Urinary bladder (tissue), 4 donors: Measurements from ENCODE around the gene KRT82. TPM values are rescaled to one million over a fixed set of nuclear protein-coding genes. Genes with fewer than 3 reads are reported as not detected.

Source experiments
- DNase-seq: peaks from one replicate; pipeline ENCODE4 v3.0.0-alpha.2; 2015; ENCODE audit errors: extremely low spot score
- H3K27ac ChIP-seq: one replicate; pipeline ENCODE4 v1.5.1; 2013; ENCODE audit warnings: low read depth, mild to moderate bottlenecking, moderate library complexity
- H3K36me3 ChIP-seq: one replicate; pipeline ENCODE4 v1.6.1; 2013; ENCODE audit warnings: mild to moderate bottlenecking, moderate library complexity; ENCODE audit not compliant: insufficient read depth
- H3K4me1 ChIP-seq: one replicate; pipeline ENCODE4 v1.6.1; 2013; ENCODE audit warnings: mild to moderate bottlenecking, moderate library complexity; ENCODE audit not compliant: insufficient read depth
- H3K4me3 ChIP-seq: one replicate; pipeline ENCODE4 v1.5.1; 2013; ENCODE audit warnings: low read depth, low read length
- WGBS: extraction: QIAGEN DNeasy Blood & Tissue Kit; methylation state at CpG from one replicate; pipeline ENCODE4 v1.1.7; 2013; 5-methylcytosine and 5-hydroxymethylcytosine counted together
- polyA plus RNA-seq: library from polyadenylated mRNA; stranded (reverse); fragments of 200-250 nt; gene quantifications from one replicate; pipeline ENCODE4 v1.2.3, GENCODE V29; 2013
- total RNA-seq: library from RNA; depleted of rRNA; stranded (reverse); fragments of >200 nt; gene quantifications from one replicate; pipeline ENCODE4 v1.2.3, GENCODE V29; 2014
- donor health status: healthy with polysubstance abuse.
- donor health status: healthy.

Gene KRT82
- total and polyA plus RNA-seq, 2 donors, result 0.06 TPM; not detected in 1

DNA sequence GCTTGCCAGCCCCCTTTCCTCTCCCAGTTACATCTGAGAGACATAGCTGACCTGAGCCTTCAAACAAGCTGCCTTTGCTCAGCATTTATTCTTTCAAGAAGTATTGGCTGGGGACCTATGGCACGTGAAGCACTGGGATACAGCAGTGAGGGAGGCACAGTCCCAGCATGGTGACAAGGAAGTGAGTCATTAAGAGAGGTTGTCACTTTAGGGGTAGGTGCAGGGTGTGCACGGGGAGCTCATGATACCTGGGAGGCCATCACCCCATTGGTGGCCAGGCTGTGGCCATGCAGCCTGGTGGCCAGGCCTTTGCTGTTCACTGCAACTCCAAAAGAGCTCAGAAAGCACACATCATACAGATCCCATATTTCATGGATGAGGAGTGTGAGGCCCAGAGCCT is 33.7 kb upstream of the KRT82 start:
- no peaks in the 10 kb centered on the region for H3K4me1 ChIP-seq
- no peak overlapping the region for H3K27ac ChIP-seq
- H3K36me3 ChIP-seq, result no peaks in the 10 kb centered on the region
- no peak for DNase-seq
- no peak overlapping the region for H3K4me3 ChIP-seq
- 78% methylated on average over 2 of the region's 2 CpGs for WGBS

GRCh38 chr12:52439420-52439819 is 33.3 kb upstream of the KRT82 start:
- DNase-seq, result no peak
- no peak overlapping the region for H3K4me3 ChIP-seq
- no peaks in the 10 kb centered on the region for H3K36me3 ChIP-seq
- H3K4me1 ChIP-seq, result no peaks in the 10 kb centered on the region
- 78% methylated on average over 8 of the region's 8 CpGs for WGBS
- no peak overlapping the region for H3K27ac ChIP-seq

GRCh38 chr12:52438305-52439301 is 32.5 kb upstream of the KRT82 start:
- no peak overlapping the region for H3K4me3 ChIP-seq
- H3K4me1 ChIP-seq, result no peaks in the 10 kb centered on the region
- no peak for DNase-seq
- no peaks in the 10 kb centered on the region for H3K36me3 ChIP-seq
- no peak overlapping the region for H3K27ac ChIP-seq
- 88% methylated on average over 8 of the region's 8 CpGs for WGBS

DNA sequence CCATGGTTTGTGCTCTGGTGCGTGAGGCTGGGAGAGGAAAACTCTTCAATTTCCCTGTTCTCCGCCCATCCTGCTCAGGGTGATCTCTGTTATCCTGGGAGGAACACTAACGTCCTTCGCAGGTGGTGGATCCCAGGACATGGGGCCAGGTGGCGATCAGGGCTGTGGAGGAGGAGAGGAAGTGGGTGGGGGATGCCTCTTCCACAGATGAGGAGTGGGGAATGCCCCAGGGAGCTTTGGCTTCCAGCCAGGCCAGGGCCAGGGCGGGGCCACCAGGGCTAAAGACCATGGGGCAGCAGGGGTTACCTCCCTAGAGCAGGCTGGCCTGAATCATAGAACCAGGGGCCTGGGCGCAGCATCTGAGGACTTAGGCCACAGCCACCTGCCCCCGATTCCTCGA is 31.4 kb upstream of the KRT82 start:
- 85% methylated on average over 9 of the region's 9 CpGs for WGBS
- H3K36me3 ChIP-seq, result no peaks in the 10 kb centered on the region
- no peak for DNase-seq
- no peak overlapping the region for H3K4me3 ChIP-seq
- no peaks in the 10 kb centered on the region for H3K4me1 ChIP-seq
- H3K27ac ChIP-seq, result no peak overlapping the region

DNA sequence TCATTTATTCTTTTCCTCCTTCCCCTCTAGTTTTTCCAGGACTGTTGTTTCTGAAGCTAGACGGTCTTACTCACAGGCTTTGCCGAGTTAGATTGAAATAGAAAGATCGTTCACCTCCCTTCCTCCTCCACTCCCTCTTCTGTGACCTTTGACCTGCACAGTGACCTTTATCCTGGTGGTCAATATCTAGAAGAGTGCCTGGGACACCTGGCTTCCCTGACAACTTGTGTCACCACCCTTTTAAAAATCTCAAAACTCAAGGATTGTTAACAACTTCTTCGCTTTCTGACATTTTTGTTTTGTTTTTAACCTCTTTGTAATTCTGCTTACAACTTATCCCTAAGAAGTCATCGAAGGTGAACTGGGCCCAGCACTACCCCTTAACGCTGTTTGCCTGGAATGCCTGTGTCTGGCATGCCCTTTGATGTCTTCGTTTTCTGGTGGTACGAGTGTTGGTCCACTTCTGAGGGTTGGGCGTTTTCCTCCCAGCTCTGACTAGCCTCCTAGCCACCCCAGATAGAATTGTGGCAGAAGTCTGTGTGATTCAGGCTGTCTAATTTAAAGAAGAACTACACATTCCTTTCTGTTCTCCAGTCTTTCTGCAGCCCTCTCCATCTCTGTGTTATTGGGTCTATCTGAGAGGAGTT is 30.8 kb upstream of the KRT82 start:
- no peak overlapping the region for H3K4me3 ChIP-seq
- H3K27ac ChIP-seq, result no peak overlapping the region
- no peak for DNase-seq
- 80% methylated on average over 9 of the region's 9 CpGs for WGBS
- H3K4me1 ChIP-seq, result no peaks in the 10 kb centered on the region
- H3K36me3 ChIP-seq, result no peaks in the 10 kb centered on the region

DNA sequence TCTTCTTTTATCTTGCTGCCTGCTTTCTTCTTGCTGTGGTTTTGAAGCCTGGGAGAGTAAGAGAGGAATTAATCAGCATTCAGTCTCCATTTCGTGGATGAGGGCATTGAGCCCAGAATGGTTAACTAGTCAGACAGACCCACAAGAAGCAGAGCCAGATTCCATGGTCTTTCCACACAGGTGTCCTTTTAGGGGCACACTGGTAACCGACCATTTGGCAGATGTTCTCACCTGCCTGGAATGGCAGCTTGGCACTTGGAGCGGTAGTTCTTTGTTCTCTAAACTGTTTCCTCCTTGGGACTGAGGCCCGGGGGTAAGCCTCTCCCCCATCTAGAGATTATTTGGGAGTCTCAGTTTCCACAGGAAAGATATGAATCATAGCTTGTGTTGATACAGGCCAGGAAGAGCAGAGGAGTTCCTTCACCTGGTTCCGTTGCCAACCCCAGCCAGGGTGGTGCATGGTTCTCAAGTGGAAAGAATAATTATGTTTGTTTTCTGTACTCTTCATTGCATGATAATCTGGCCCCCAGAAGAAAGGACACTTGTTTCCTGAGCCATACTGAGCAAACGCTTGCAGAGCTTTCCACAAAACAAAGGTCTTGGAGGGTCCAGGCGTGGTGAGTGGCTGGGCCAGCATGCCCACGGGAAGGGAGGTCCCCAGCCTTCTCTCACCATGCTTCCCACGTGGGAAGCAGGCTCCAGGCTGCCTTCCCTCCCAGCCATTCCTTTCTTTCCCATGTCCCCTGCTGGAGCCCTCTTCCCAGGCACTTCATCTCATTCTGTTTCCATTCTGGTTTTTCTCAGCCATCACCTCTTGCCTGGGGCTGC is 30.1 kb upstream of the KRT82 start:
- Histone ChIP-seq H3K4me1 (no peaks in the 10 kb centered on the region), H3K27ac (no peak overlapping the region), H3K36me3 (no peaks in the 10 kb centered on the region), H3K4me3 (no peak overlapping the region)
- no peak for DNase-seq
- 62% methylated on average over 9 of the region's 9 CpGs for WGBS

DNA sequence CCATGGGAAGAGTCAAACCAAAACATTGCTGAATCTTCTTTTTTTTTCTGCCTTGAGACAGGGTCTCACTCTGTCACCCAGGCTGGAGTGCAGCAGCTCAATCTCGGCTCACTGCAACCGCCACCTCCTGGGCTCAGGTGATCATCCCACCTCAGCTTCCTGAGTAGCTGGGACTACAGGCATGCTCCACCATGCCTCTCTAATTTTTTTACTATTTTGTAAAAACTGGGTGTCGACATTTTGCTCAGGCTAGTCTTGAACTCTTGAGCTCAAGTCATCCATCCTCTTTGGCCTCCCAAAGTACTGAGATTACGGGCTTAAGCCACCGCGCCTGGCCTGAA is 29.5 kb upstream of the KRT82 start:
- DNase-seq, result no peak
- no peak overlapping the region for H3K27ac ChIP-seq
- WGBS, result 80% methylated on average over 6 of the region's 6 CpGs
- H3K36me3 ChIP-seq, result no peaks in the 10 kb centered on the region
- H3K4me3 ChIP-seq, result no peak overlapping the region
- no peaks in the 10 kb centered on the region for H3K4me1 ChIP-seq

DNA sequence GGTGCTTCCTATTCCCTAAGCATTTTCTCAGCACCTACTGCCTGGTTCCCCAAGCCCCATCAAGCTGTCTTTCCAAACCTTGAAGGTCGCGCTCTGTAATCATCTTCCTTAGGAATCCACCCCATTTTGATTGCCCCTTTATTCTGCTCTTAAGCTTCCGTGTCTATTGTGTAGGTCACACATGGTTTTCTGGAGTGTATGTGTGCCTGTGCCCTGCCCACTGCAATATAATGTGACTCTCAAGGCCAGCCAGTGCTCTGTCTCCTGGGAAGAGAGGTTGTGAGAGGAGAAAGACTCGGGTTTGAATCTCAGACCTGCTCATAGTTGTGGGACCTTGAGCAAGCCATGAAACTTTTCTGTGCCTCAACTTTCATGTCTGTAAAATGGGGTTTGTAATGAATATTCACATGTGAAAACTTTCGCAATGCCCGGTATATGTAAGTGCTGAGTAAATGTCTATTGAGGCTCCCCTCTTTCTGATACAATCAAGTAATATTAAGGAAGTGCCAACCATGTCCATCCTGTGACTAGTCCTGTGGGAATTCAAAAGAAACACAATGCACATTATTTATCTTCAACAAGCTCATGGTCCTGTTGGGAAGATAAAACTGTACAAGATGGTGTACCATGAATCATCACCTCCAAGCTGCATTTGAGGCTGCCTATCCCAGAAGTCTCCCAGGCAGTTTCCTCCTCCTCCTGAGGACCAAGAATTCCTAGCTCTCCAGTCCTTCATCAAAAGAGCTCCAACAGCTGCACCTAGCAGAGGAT is 28.8 kb upstream of the KRT82 start:
- WGBS, result 97% methylated on average over 6 of the region's 6 CpGs
- no peaks in the 10 kb centered on the region for H3K36me3 ChIP-seq
- no peak for DNase-seq
- H3K27ac ChIP-seq, result no peak overlapping the region
- no peak overlapping the region for H3K4me3 ChIP-seq
- H3K4me1 ChIP-seq, result no peaks in the 10 kb centered on the region

GRCh38 chr12:52434081-52434733 is 28.1 kb upstream of the KRT82 start, which contains the start of gene KRT75:
TSS of gene KRT75 (minus strand) at chr12:52434371. CDS start at chr12:52434304, 67 bp downstream.
- Histone ChIP-seq H3K27ac (no peak within 1 kb of the TSS), H3K36me3 (no peaks in the 10 kb centered on the region), H3K4me1 (no peaks in the 10 kb centered on the region), H3K4me3 (no peak within 1 kb of the TSS)
- no peak for DNase-seq
- WGBS, result 84% methylated on average over 20 of the region's 20 CpGs

GRCh38 chr12:52433501-52434080 is 27.5 kb upstream of the KRT82 start:
- Histone ChIP-seq H3K36me3 (no peaks in the 10 kb centered on the region), H3K4me1 (no peaks in the 10 kb centered on the region), H3K27ac (no peak overlapping the region), H3K4me3 (no peak overlapping the region)
- 94% methylated on average over 12 of the region's 12 CpGs for WGBS
- DNase-seq, result no peak

DNA sequence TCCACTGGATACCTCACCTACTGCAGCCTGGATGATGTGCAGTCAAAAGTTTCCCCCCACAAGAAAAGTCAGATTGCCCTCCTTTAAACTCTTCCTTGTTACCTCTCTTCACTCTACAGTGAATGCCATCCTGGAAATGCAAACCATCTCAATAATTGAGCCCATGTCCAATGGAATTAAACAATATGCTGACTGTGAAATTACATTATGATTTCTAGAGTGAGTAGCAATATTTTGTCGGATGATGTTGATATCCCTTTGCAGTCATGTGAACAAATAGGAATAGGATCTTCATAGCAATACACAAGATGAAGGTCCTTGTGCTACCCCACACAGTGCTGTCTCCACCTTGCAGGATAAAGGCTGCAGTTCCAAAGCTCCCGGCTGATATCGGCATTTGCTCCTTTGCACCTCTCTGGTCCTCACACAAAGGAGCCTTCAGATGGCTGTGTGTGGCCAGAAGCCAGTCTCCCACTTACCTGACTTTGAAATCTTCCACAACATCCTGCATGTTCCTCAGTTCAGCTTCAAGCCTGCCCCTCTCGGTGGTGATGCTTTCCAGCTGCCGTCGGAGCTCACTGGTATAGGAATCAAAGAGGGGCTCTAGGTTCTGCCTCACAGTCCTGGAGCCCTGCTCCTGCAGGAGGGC is 26.5 kb upstream of the KRT82 start:
- Histone ChIP-seq H3K4me3 (no peak overlapping the region), H3K27ac (no peak overlapping the region), H3K36me3 (no peaks in the 10 kb centered on the region), H3K4me1 (no peaks in the 10 kb centered on the region)
- DNase-seq, result no peak
- WGBS, result 84% methylated on average over 6 of the region's 6 CpGs

- Histone ChIP-seq H3K4me3 (no peak overlapping the region), H3K36me3 (no peaks in the 10 kb centered on the region), H3K27ac (no peak overlapping the region), H3K4me1 (no peaks in the 10 kb centered on the region)
- WGBS, result 93% methylated on average over 10 of the region's 10 CpGs
- DNase-seq, result no peak
Observed at GRCh38 chr12:52428121-52428520, 22.0 kb upstream of the KRT82 start.
